NB4 (cell line): ENCODE results near the gene FKBP5.
"Not testable (repeated sequence)": the region's sequence is repeated elsewhere in the genome, so short reads cannot be mapped to it uniquely, and the experiment has no call there.

Source experiments
- MYC ChIP-seq: IDR thresholded peaks from 2 replicates; pipeline ENCODE4 v1.6.1; 2011; ENCODE audit warnings: low read depth, low read length
- POLR2A ChIP-seq: IDR thresholded peaks from 2 replicates; pipeline ENCODE4 v1.6.1; 2011; ENCODE audit warnings: mild to moderate bottlenecking; ENCODE audit not compliant: insufficient read length; ENCODE audit errors: extremely low read depth
- TF ChIP-seq, protein P1 (sequence below): IDR thresholded peaks from one replicate; pipeline ENCODE4 v1.5.1; 2012; ENCODE audit warnings: low read depth, low read length
- TF ChIP-seq, protein P2 (sequence below): IDR thresholded peaks from 2 replicates; pipeline ENCODE4 v1.6.1; 2011; ENCODE audit warnings: low read depth, low read length

DNA sequence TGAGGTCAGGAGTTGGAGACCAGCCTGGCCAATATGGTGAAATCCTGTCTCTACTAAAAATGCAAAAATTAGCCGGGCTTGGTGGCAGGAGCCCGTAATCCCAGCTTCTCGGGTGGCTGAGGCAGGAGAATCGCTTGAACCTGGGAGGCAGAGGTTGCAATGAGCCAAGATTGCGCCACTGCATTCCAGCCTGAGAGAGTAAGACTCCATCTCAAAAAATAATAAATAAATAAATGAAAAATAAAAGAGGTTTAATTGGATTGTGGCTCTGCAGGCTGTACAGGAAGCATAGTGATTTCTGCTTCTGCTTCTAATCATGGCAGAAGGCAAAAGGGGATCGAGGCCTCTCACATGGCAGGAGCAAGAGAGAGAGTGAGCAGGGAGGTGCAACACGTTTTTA is 9.7 kb upstream of the FKBP5 start:
- TF ChIP-seq, protein P1, sequence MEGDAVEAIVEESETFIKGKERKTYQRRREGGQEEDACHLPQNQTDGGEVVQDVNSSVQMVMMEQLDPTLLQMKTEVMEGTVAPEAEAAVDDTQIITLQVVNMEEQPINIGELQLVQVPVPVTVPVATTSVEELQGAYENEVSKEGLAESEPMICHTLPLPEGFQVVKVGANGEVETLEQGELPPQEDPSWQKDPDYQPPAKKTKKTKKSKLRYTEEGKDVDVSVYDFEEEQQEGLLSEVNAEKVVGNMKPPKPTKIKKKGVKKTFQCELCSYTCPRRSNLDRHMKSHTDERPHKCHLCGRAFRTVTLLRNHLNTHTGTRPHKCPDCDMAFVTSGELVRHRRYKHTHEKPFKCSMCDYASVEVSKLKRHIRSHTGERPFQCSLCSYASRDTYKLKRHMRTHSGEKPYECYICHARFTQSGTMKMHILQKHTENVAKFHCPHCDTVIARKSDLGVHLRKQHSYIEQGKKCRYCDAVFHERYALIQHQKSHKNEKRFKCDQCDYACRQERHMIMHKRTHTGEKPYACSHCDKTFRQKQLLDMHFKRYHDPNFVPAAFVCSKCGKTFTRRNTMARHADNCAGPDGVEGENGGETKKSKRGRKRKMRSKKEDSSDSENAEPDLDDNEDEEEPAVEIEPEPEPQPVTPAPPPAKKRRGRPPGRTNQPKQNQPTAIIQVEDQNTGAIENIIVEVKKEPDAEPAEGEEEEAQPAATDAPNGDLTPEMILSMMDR: not testable (repeated sequence)
- not testable (repeated sequence) for TF ChIP-seq POLR2A, MYC
- TF ChIP-seq, protein P2, sequence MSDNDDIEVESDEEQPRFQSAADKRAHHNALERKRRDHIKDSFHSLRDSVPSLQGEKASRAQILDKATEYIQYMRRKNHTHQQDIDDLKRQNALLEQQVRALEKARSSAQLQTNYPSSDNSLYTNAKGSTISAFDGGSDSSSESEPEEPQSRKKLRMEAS: not testable (repeated sequence)
